Urothelium cell line (cell line): Measurements from ENCODE around the gene MSL1.

Experiments
- DNase-seq: peaks from one replicate; pipeline ENCODE4 v3.0.0; 2011; ENCODE audit warnings: low spot score, mixed read lengths
- FAIRE-seq: peaks from 2 replicates; lab custom pipeline; 2011; peaks lifted over from hg19 to GRCh38; lab: Jason Lieb, UNC

MSL1 gene

GRCh38 chr17:40104594-40105486, 16.9 kb upstream of the MSL1 start:
- FAIRE-seq (no peak), DNase-seq (no peak)

GRCh38 chr17:40105861-40106759, 15.7 kb upstream of the MSL1 start:
- DNase-seq (no peak), FAIRE-seq (no peak)

GRCh38 chr17:40106760-40107521, 14.8 kb upstream of the MSL1 start:
- DNase-seq (no peak), FAIRE-seq (no peak)

GRCh38 chr17:40107522-40108174, 14.1 kb upstream of the MSL1 start:
- DNase-seq = no peak
- FAIRE-seq = no peak

GRCh38 chr17:40108970-40109824, 12.6 kb upstream of the MSL1 start:
- FAIRE-seq (no peak), DNase-seq (no peak)

- FAIRE-seq = no peak
These were observed 11.5 kb upstream of the MSL1 start for GRCh38 chr17:40110026-40110845.

GRCh38 chr17:40111221-40112128, 10.3 kb upstream of the MSL1 start:
- FAIRE-seq (no peak), DNase-seq (peak; percentile 88)

More at GRCh38 chr17:40110026-40110845, 11.5 kb upstream of the MSL1 start:
- no peak for DNase-seq

- DNase-seq = no peak
- FAIRE-seq = no peak
These were observed 9.5 kb upstream of the MSL1 start for GRCh38 chr17:40112191-40112711.

GRCh38 chr17:40112718-40113109, 9.1 kb upstream of the MSL1 start:
- no peak for FAIRE-seq
- no peak for DNase-seq

GRCh38 chr17:40113110-40113906, 8.5 kb upstream of the MSL1 start:
- FAIRE-seq = no peak

GRCh38 chr17:40113907-40114245, 7.9 kb upstream of the MSL1 start:
- DNase-seq = no peak
- FAIRE-seq = no peak

More at GRCh38 chr17:40113110-40113906, 8.5 kb upstream of the MSL1 start:
- DNase-seq = peak; percentile 92

- DNase-seq (no peak), FAIRE-seq (no peak)
These were observed 6.7 kb upstream of the MSL1 start for GRCh38 chr17:40115101-40115436.

- no peak for FAIRE-seq
- DNase-seq = peak; percentile 75
These were observed 596 bp downstream of the MSL1 start for GRCh38 chr17:40122136-40122998.

GRCh38 chr17:40122999-40123810, 1.4 kb downstream of the MSL1 start:
- FAIRE-seq (no peak), DNase-seq (peak; percentile 66)

GRCh38 chr17:40123811-40124114, 2.0 kb downstream of the MSL1 start:
- no peak for FAIRE-seq

More at GRCh38 chr17:40123811-40124114, 2.0 kb downstream of the MSL1 start:
- DNase-seq = no peak
